HAP-1 (cell line): ENCODE measurements around the gene DNAJC15.

ENCODE experiments used
- DNase-seq, 2 experiments: peaks; one replicate each; pipeline ENCODE4 v3.0.0-alpha.2; 2016 to 2020; ENCODE audit warnings: low spot score in 2 of 2
- H3K27me3 ChIP-seq: fragments of 250-450 bp; sonication (Bioruptor Pico); 2 replicates; pipeline ENCODE4 v1.5.1; 2020; ENCODE audit warnings: low read depth, mild to moderate bottlenecking, moderate library complexity
- H3K36me3 ChIP-seq: fragments of 250-450 bp; sonication (Bioruptor Pico); replicated peaks from 2 replicates; pipeline ENCODE4 v1.5.1; 2020; ENCODE audit warnings: mild to moderate bottlenecking
- H3K4me1 ChIP-seq: fragments of 250-450 bp; sonication (Bioruptor Pico); 2 replicates; pipeline ENCODE4 v1.5.1; 2020; ENCODE audit warnings: mild to moderate bottlenecking
- H3K4me3 ChIP-seq: fragments of 250-450 bp; sonication (Bioruptor Pico); 2 replicates; pipeline ENCODE4 v1.5.1; 2020; ENCODE audit warnings: mild to moderate bottlenecking, moderate library complexity
- H3K9me3 ChIP-seq: fragments of 250-450 bp; sonication (Bioruptor Pico); 2 replicates; pipeline ENCODE4 v1.5.1; 2020; ENCODE audit warnings: mild to moderate bottlenecking, moderate library complexity
- in situ Hi-C: fragments of 300-500 bp; cut with MboI; formaldehyde crosslinking; loops from 3 replicates; pipeline ENCODE4 v1.14.3; 2020; ENCODE audit warnings: low sequenced_read_pairs, inconsistent platforms, mixed read lengths

The DNAJC15 gene

GRCh38 chr13:43119206-43119605, 95.8 kb downstream of the DNAJC15 start:
- no peaks in the 10 kb centered on the region for H3K9me3 ChIP-seq
- no peaks in the 10 kb centered on the region; the same call in 1 of the 2 replicates for H3K4me1 ChIP-seq
- H3K36me3 ChIP-seq: no peaks in the 10 kb centered on the region
- DNase-seq: no peak
- in situ Hi-C loops: loop anchor here (25.0 kb wide), 1 partner anchor 693 kb away; no protein-coding TSS in a partner anchor
- H3K4me3 ChIP-seq: no peak overlapping the region
- peaks cover 9% of the 10 kb centered on the region for H3K27me3 ChIP-seq

GRCh38 chr13:43122791-43123190, 99.4 kb downstream of the DNAJC15 start:
- in situ Hi-C loops: loop anchor here (25.0 kb wide), 1 partner anchor 690 kb away; no protein-coding TSS in a partner anchor
- Histone ChIP-seq H3K4me1 (no peaks in the 10 kb centered on the region; the same call in 1 of the 2 replicates), H3K36me3 (no peaks in the 10 kb centered on the region), H3K27me3 (no peaks in the 10 kb centered on the region), H3K9me3 (no peaks in the 10 kb centered on the region), H3K4me3 (no peak overlapping the region)
- DNase-seq: no peak

DNA sequence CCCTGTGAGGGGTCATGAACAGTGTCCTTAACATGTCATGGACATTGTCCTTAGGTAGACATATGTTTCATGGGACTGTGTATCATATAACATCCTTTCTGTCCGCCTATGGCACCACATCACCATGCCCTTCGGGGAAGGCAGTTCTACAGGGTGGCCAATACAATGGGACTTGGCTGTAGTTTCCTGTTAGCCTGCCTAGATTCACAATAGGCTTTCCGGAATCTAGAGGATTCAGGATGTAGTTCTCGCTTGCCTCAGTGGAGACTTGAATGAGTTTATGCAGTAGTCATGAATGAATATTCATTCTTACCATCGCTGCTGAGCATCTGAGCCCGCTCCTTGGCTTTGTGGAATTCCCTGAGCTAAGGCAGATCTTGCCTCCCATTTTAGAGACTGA, 100.5 kb downstream of the DNAJC15 start:
- H3K36me3 ChIP-seq: no peaks in the 10 kb centered on the region
- H3K9me3 ChIP-seq: no peaks in the 10 kb centered on the region
- no peak for DNase-seq
- H3K4me1 ChIP-seq: no peaks in the 10 kb centered on the region
- H3K4me3 ChIP-seq: no peak overlapping the region
- in situ Hi-C loops: loop anchor here (25.0 kb wide), 1 partner anchor 688 kb away; no protein-coding TSS in a partner anchor
- no peaks in the 10 kb centered on the region for H3K27me3 ChIP-seq

- DNase-seq: no peak
- H3K27me3 ChIP-seq: no peaks in the 10 kb centered on the region
- H3K9me3 ChIP-seq: no peaks in the 10 kb centered on the region
- H3K4me3 ChIP-seq: no peak overlapping the region
- in situ Hi-C loops: loop anchor here (25.0 kb wide), 1 partner anchor 688 kb away; no protein-coding TSS in a partner anchor
- H3K36me3 ChIP-seq: no peaks in the 10 kb centered on the region
- H3K4me1 ChIP-seq: no peaks in the 10 kb centered on the region
Observed at GRCh38 chr13:43124490-43124889, 101.1 kb downstream of the DNAJC15 start.

- in situ Hi-C loops: no loop called here
Observed at GRCh38 chr13:43126420-43126819, 103.0 kb downstream of the DNAJC15 start.

GRCh38 chr13:43127103-43127798, 103.9 kb downstream of the DNAJC15 start:
- Histone ChIP-seq H3K36me3 (no peaks in the 10 kb centered on the region), H3K4me1 (no peaks in the 10 kb centered on the region), H3K27me3 (no peaks in the 10 kb centered on the region), H3K4me3 (no peak overlapping the region), H3K9me3 (no peaks in the 10 kb centered on the region)
- in situ Hi-C loops: no loop called here
- no peak for DNase-seq

More at GRCh38 chr13:43126420-43126819, 103.0 kb downstream of the DNAJC15 start:
- Histone ChIP-seq H3K4me3 (no peak overlapping the region), H3K27me3 (no peaks in the 10 kb centered on the region), H3K4me1 (no peaks in the 10 kb centered on the region), H3K36me3 (no peaks in the 10 kb centered on the region), H3K9me3 (no peaks in the 10 kb centered on the region)
- no peak for DNase-seq

DNA sequence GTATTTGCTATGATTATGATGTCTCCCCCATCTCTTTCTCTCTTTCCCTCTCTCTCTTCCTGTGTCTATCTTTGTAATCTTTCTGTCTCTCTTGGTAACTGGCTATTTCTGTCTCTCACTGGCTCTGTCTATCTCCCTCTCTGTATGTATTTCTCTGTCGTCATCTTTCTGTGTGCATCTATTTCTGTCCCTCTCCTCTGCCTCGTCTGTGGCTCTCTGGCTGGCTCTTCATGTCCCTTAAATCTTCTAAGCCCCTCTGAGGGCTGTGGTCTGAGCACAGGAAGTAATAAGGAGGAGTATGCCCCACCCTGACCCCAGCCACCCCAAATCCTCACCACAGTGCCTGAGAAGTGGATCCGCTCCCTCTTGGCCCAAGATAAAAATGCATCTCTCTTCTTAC, 104.4 kb downstream of the DNAJC15 start:
- Histone ChIP-seq H3K36me3 (no peaks in the 10 kb centered on the region), H3K4me1 (no peaks in the 10 kb centered on the region), H3K27me3 (no peaks in the 10 kb centered on the region), H3K9me3 (no peaks in the 10 kb centered on the region), H3K4me3 (no peak overlapping the region)
- in situ Hi-C loops: no loop called here
- DNase-seq: no peak

- Histone ChIP-seq H3K4me3 (no peak overlapping the region), H3K9me3 (no peaks in the 10 kb centered on the region), H3K36me3 (no peaks in the 10 kb centered on the region), H3K4me1 (no peaks in the 10 kb centered on the region), H3K27me3 (no peaks in the 10 kb centered on the region)
- in situ Hi-C loops: no loop called here
- DNase-seq: no peak
Observed at GRCh38 chr13:43128504-43128961, 105.1 kb downstream of the DNAJC15 start.

DNA sequence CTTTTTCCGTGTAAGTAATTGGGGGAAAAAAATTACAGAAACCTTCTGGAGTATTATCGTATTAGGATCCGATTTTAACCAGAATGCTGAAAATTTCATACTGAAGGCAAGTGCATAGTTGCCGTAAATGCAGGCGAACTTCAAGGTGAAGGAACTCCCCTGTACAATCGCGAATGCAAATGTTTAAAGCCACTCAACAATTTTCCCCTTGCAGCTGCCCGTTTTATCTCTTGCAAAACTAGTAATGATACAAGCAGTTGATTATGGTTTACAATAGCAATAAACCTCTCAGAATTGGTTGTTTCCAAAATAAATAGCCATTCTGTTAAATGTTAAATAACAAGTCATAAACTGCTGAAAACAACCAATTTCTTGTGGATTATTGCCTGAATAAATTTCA, 105.7 kb downstream of the DNAJC15 start:
- H3K4me3 ChIP-seq: no peak overlapping the region

DNA sequence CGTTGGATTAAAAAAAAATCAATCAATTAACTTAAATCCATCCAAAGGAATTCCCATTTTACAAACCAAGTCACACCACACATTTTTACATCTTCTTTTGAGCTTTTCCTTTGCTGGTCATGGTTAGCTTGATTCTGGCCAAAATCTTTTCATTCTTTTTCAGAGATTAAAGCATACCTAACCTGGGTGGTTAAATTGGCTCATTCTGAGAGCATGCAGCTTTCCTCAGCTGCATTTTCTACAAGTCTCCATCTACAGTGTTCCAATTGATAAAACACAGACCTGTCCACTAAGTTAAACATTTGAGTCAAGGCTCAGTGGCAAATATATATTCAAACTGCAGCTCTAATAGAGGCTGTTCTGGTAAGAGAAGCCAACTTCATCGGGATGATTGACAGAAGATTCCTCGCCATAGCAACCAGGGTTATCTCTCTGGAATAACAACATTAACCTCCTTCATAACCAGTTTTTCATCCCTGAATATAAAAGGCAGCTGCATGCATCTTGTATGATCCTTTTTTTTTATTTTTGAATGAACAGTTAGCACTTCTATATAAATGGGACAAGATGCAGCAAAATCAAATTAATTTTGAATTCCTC, 106.2 kb downstream of the DNAJC15 start:
- Histone ChIP-seq H3K27me3 (no peaks in the 10 kb centered on the region), H3K9me3 (no peaks in the 10 kb centered on the region), H3K36me3 (no peaks in the 10 kb centered on the region), H3K4me1 (no peaks in the 10 kb centered on the region), H3K4me3 (no peak overlapping the region)
- in situ Hi-C loops: no loop called here
- no peak for DNase-seq

More for the DNA sequence above, 105.7 kb downstream of the DNAJC15 start:
- in situ Hi-C loops: no loop called here
- no peaks in the 10 kb centered on the region for H3K27me3 ChIP-seq
- H3K36me3 ChIP-seq: no peaks in the 10 kb centered on the region
- no peak for DNase-seq
- H3K9me3 ChIP-seq: no peaks in the 10 kb centered on the region
- H3K4me1 ChIP-seq: no peaks in the 10 kb centered on the region

DNA sequence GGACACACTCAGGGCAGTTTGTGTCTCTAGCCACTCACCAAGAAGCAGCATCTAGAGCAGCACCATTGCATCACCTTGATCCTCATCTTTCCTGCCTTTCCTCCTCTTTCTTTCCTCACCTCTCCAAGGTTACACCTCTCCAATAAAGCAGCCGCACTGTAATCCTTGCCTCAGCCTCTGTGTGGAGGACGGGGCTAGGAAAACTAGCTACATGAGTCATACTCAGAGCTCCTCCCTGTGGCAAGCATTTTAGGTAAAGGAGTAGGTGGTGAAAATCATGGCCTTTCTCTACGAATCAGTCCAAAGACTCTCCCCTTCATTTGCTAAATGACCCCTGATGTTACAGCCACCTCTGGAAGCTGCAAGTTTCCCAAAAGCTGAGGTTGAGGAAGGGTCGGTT, 108.9 kb downstream of the DNAJC15 start:
- Histone ChIP-seq H3K9me3 (no peaks in the 10 kb centered on the region), H3K4me3 (no peak overlapping the region), H3K4me1 (no peaks in the 10 kb centered on the region), H3K27me3 (no peaks in the 10 kb centered on the region), H3K36me3 (no peaks in the 10 kb centered on the region)
- in situ Hi-C loops: no loop called here
- DNase-seq: peak; percentile 39 to 61

GRCh38 chr13:43132911-43133310, 109.5 kb downstream of the DNAJC15 start:
- Histone ChIP-seq H3K27me3 (no peaks in the 10 kb centered on the region), H3K4me1 (no peaks in the 10 kb centered on the region), H3K4me3 (no peak overlapping the region), H3K9me3 (no peaks in the 10 kb centered on the region), H3K36me3 (no peaks in the 10 kb centered on the region)
- in situ Hi-C loops: no loop called here
- no peak for DNase-seq

DNA sequence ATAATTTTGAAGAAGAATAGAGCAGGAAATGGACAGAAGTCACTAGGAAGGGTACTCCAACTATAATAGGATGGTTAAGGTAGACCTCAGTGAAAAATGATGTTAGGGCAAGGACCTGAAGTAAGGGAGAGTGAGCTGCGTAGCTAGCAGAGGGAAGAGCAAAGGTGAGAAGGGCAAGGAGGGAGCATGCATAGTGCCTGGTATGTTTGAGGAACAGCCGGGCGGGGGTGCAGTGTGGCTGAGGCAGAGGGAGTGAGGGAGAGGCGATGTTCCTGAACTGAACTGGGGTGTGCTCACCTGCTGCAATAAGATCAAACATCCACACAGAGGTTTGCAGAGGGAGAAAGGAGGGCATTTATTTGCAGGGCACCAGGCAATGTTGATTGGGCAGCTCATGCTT, 110.4 kb downstream of the DNAJC15 start:
- no peaks in the 10 kb centered on the region for H3K4me1 ChIP-seq
- H3K9me3 ChIP-seq: no peaks in the 10 kb centered on the region
- no peak for DNase-seq
- in situ Hi-C loops: no loop called here
- no peak overlapping the region for H3K4me3 ChIP-seq
- no peaks in the 10 kb centered on the region for H3K36me3 ChIP-seq
- no peaks in the 10 kb centered on the region for H3K27me3 ChIP-seq

DNA sequence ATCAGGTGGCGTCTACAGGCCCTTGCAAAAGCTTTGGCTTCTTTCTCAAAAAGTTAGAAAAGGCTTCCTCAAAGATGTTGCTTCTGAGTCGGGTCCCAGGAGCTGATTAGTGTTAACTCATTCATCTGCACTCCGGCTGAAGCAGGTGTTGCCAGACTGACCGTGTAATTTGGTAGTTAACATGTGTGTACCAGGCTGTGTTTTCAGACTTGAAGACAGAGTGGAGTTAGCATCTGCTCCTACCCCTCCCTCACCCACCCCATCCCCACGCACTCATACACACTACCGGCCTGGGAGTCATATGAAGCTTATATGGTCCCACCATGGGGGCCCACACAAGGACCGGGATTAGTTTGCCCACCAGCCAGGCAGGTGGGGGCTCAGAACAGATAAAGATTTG, 111.5 kb downstream of the DNAJC15 start:
- DNase-seq: no peak
- Histone ChIP-seq H3K27me3 (no peaks in the 10 kb centered on the region), H3K4me1 (no peaks in the 10 kb centered on the region), H3K36me3 (no peaks in the 10 kb centered on the region), H3K4me3 (no peak overlapping the region), H3K9me3 (no peaks in the 10 kb centered on the region)
- in situ Hi-C loops: no loop called here
